Right atrium auricular region (tissue), 2 donors: ENCODE results near the gene UBXN6. TPM values are rescaled to one million over a fixed set of nuclear protein-coding genes. Genes with fewer than 3 reads are reported as not detected.

Experiments used
- DNase-seq: peaks from one replicate; pipeline ENCODE4 v3.0.0-alpha.2; 2019; ENCODE audit warnings: low spot score
- H3K27ac ChIP-seq, 2 donors: fragments of 200-600 bp; sonication (generic); 1 replicate in 1 of 2; 2 replicates in 1 of 2; pipeline ENCODE4 v1.5.1; 2016 to 2019
- H3K27me3 ChIP-seq, 2 donors: fragments of 200-600 bp; sonication (generic); one replicate each; pipeline versions ENCODE4 v1.5.1 to v1.6.0; 2017 to 2019
- H3K36me3 ChIP-seq: fragments of 200-600 bp; sonication (generic); one replicate; pipeline ENCODE4 v1.5.1; 2016
- H3K4me1 ChIP-seq, 2 donors: fragments of 200-600 bp; sonication (generic); one replicate each; pipeline versions ENCODE4 v1.5.1 to v1.6.0; 2017 to 2019
- H3K4me3 ChIP-seq, 2 donors: fragments of 200-600 bp; sonication (generic); 1 replicate in 1 of 2; 2 replicates in 1 of 2; pipeline ENCODE4 v1.5.1; 2017 to 2019; ENCODE audit warnings: mild to moderate bottlenecking in 1 of 2, moderate library complexity in 1 of 2
- H3K9me3 ChIP-seq, 2 donors: fragments of 200-600 bp; sonication (generic); one replicate each; pipeline ENCODE4 v1.5.1; 2019
- total RNA-seq, 2 donors: library from RNA; depleted of rRNA; stranded (reverse); fragments of >200 nt; gene quantifications; one replicate each; pipeline ENCODE4 v1.1.0, GENCODE V29; 2016
- TF ChIP-seq, protein P1 (sequence below), 2 donors: fragments of 200-600 bp; sonication (generic); IDR thresholded peaks; one replicate each; pipeline ENCODE4 v1.5.1; 2019; ENCODE audit warnings: antibody characterized with exemption in 2 of 2

Gene UBXN6
- total RNA-seq, 2 donors from 2014 or later: 52.8 to 100 TPM

GRCh38 chr19:4443966-4444764 is 13.4 kb downstream of the UBXN6 start:
- peaks cover 47% of the 10 kb centered on the region for H3K36me3 ChIP-seq
- no peaks in the 10 kb centered on the region for H3K27me3 ChIP-seq
- H3K27ac ChIP-seq: no peak overlapping the region
- H3K9me3 ChIP-seq: no peaks in the 10 kb centered on the region
- no peak overlapping the region for H3K4me3 ChIP-seq
- DNase-seq: no peak
- H3K4me1 ChIP-seq: peaks cover 0 to 6% of the 10 kb centered on the region in 2 donors
- TF ChIP-seq, protein P1, sequence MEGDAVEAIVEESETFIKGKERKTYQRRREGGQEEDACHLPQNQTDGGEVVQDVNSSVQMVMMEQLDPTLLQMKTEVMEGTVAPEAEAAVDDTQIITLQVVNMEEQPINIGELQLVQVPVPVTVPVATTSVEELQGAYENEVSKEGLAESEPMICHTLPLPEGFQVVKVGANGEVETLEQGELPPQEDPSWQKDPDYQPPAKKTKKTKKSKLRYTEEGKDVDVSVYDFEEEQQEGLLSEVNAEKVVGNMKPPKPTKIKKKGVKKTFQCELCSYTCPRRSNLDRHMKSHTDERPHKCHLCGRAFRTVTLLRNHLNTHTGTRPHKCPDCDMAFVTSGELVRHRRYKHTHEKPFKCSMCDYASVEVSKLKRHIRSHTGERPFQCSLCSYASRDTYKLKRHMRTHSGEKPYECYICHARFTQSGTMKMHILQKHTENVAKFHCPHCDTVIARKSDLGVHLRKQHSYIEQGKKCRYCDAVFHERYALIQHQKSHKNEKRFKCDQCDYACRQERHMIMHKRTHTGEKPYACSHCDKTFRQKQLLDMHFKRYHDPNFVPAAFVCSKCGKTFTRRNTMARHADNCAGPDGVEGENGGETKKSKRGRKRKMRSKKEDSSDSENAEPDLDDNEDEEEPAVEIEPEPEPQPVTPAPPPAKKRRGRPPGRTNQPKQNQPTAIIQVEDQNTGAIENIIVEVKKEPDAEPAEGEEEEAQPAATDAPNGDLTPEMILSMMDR (IDR thresholded peaks at IDR 0.05): no peak

DNA sequence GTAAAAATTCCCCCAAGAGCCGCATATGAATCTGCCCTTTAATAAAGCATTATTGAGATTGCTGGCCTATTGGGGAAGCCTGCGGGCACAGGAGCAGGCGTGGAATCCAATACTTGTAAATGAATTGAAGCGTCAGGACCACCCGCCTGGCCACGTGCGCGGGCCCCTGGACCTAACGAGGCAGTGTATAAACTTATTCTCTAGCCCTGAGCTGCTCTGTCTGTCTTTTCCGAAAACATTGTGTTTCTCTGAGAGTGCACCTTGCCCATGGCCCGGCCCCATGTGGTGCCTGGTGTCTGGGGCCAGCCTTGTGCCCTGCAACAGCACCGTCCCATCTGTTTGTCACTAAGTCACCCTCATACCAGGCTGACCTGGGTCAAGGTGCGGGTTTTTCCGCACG is 14.4 kb downstream of the UBXN6 start:
- Histone ChIP-seq H3K4me3 (no peak overlapping the region), H3K4me1 (no peaks in the 10 kb centered on the region), H3K36me3 (peaks cover 37% of the 10 kb centered on the region), H3K9me3 (no peaks in the 10 kb centered on the region), H3K27me3 (no peaks in the 10 kb centered on the region), H3K27ac (no peak overlapping the region)
- DNase-seq: no peak
- TF ChIP-seq, protein P1 (IDR thresholded peaks at IDR 0.05): no peak

DNA sequence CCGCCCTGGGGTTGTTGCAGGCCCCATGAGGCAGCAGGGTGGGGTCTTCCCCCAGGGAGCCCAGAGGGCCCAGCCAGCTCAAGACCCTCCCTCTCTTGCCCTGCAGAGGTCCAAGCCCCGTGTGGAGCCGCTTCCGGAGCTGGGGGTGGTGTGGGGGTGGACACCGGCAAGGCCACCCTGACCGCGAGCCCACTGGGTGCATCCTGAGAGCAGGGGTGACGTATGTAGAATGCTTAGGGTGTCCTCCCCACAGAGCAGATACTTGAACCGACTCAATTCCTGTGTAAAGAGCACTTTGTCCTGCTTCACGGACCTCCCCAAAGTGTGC is 14.8 kb downstream of the UBXN6 start:
- no peak overlapping the region for H3K4me3 ChIP-seq
- H3K27me3 ChIP-seq: no peaks in the 10 kb centered on the region
- DNase-seq: no peak
- TF ChIP-seq, protein P1 (IDR thresholded peaks at IDR 0.05): no peak
- no peaks in the 10 kb centered on the region for H3K4me1 ChIP-seq
- H3K9me3 ChIP-seq: no peaks in the 10 kb centered on the region
- H3K27ac ChIP-seq: no peak overlapping the region
- peaks cover 33% of the 10 kb centered on the region for H3K36me3 ChIP-seq

DNA sequence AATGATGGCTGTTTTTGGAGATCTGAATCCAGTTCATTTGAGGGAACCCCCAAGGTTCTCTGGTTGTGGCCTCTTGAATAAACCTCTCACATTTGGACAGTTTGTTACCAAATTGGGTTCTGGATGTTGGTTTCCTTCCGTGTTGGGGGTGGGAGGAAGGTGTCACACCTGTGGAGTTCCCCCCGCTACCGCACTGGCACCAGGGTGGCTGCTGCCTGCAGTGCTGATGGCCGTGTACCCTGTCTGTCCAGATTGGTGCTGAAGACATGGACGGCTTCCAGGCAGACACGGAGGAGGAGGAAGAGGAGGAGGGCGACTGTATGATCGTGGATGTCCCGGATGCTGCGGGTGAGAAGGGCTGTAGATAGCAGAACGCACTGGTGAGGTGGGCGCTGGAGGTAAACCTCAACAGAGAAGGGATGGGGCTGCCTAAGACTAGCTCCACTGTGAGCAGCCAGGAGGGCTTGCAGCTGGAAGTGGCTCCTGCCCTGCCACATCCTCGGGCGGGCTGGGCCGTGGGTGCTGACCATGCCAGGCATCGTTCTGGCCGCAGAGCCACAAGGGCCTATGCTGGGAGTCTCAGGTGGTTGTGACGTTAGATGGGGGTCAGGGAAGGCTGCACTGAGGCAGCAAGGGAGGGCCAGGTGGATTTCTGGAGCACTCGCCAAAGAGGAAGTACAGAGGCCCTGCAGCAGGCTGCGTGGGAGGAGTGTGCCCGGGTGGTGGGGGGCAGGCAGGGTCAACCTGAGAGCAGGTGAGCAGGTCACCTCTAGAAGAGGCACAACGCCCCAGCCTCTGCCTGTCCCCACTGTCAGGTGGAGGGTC is 15.4 kb downstream of the UBXN6 start:
- H3K27ac ChIP-seq: no peak overlapping the region
- no peaks in the 10 kb centered on the region for H3K27me3 ChIP-seq
- DNase-seq: no peak
- no peaks in the 10 kb centered on the region for H3K9me3 ChIP-seq
- TF ChIP-seq, protein P1 (IDR thresholded peaks at IDR 0.05): no peak
- H3K4me1 ChIP-seq: no peaks in the 10 kb centered on the region
- H3K4me3 ChIP-seq: no peak overlapping the region
- peaks cover 27% of the 10 kb centered on the region for H3K36me3 ChIP-seq

DNA sequence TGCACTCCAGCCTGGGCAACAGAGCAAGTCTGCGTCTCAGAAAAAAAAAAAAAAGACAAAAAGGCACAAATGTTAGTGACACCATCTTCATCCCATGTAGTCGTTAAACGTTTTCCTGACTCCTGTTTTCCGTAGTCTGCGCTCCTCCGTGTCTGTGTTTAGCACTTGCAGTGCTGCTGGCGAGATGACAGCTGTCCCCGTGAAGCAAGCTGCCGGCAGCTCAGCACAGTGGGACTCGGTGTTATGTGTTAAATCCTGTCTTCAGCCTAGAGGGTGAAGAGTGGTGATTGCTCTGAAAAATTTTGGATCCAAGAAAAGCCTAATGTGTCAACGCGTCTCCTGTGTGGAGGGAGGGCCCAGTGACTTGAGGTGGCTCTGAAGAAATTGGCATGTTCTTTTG is 18.4 kb downstream of the UBXN6 start:
- Histone ChIP-seq H3K27ac (no peak overlapping the region), H3K9me3 (no peaks in the 10 kb centered on the region), H3K4me3 (no peak overlapping the region), H3K4me1 (no peaks in the 10 kb centered on the region), H3K27me3 (no peaks in the 10 kb centered on the region), H3K36me3 (no peaks in the 10 kb centered on the region)
- DNase-seq: no peak
- TF ChIP-seq, protein P1 (IDR thresholded peaks at IDR 0.05): no peak
